ENCODE data around the gene ACY1.

- TF ChIP-seq CTCF (IDR thresholded peaks at IDR 0.05) (no peak), POLR2A (IDR thresholded peaks at IDR 0.05) (no peak), EP300 (IDR thresholded peaks at IDR 0.05) (no peak)
Observed at GRCh38 chr3:51962854-51963530, 20.3 kb upstream of the ACY1 start.
